Smooth muscle cell (in vitro differentiated cells): ENCODE results near the gene HEPN1. TPM values are rescaled to one million over a fixed set of nuclear protein-coding genes. Genes with fewer than 3 reads are reported as not detected.

Source experiments
- DNase-seq: peaks from one replicate; lab custom pipeline; 2025; ENCODE audit not compliant: unreplicated experiment; lab: John Stamatoyannopoulos, UW
- H2AFZ ChIP-seq: fragments of 200-600 bp; sonication (generic); 2 replicates; pipeline ENCODE4 v1.6.0; 2016; ENCODE audit warnings: antibody characterized with exemption, low read depth, mild to moderate bottlenecking
- H3F3A ChIP-seq: fragments of 200-600 bp; sonication (generic); 2 replicates; pipeline ENCODE4 v1.6.0; 2017; ENCODE audit warnings: antibody characterized with exemption, low read depth
- H3K27ac ChIP-seq: fragments of 200-600 bp; sonication (generic); 2 replicates; pipeline ENCODE4 v1.5.1; 2016; ENCODE audit warnings: low read depth, mild to moderate bottlenecking
- H3K27me3 ChIP-seq: fragments of 200-600 bp; sonication (generic); 2 replicates; pipeline ENCODE4 v1.6.1; 2016; ENCODE audit warnings: low read depth, mild to moderate bottlenecking
- H3K36me3 ChIP-seq: fragments of 200-600 bp; sonication (generic); 2 replicates; pipeline ENCODE4 v1.5.1; 2016; ENCODE audit warnings: low read depth
- H3K4me1 ChIP-seq: fragments of 200-600 bp; sonication (generic); 2 replicates; pipeline ENCODE4 v1.5.1; 2016; ENCODE audit warnings: low read depth
- H3K4me2 ChIP-seq: fragments of 200-600 bp; sonication (generic); 2 replicates; pipeline ENCODE4 v1.6.0; 2016; ENCODE audit warnings: mild to moderate bottlenecking
- H3K4me3 ChIP-seq: fragments of 200-600 bp; sonication (generic); 2 replicates; pipeline ENCODE4 v1.5.1; 2016; ENCODE audit warnings: mild to moderate bottlenecking
- H3K79me2 ChIP-seq: fragments of 200-600 bp; sonication (generic); 2 replicates; pipeline ENCODE4 v1.6.0; 2016; ENCODE audit warnings: low read depth, mild to moderate bottlenecking
- H3K9ac ChIP-seq: fragments of 200-600 bp; sonication (generic); 2 replicates; pipeline ENCODE4 v1.6.0; 2016; ENCODE audit warnings: low read depth
- H3K9me3 ChIP-seq: fragments of 200-600 bp; sonication (generic); replicated peaks from 2 replicates; pipeline ENCODE4 v1.5.1; 2016; ENCODE audit warnings: low read depth
- H4K20me1 ChIP-seq: fragments of 200-600 bp; sonication (generic); 2 replicates; pipeline ENCODE4 v1.6.0; 2016; ENCODE audit warnings: low read depth
- CTCF ChIP-seq: fragments of 200-600 bp; sonication (generic); IDR thresholded peaks from 2 replicates; pipeline ENCODE4 v1.5.1; 2017; ENCODE audit warnings: borderline replicate concordance, mild to moderate bottlenecking, antibody characterized with exemption; ENCODE audit not compliant: insufficient read depth, poor library complexity, severe bottlenecking
- WGBS: methylation state at CpG from one replicate; pipeline ENCODE4 v1.1.7; 2016; ENCODE audit warnings: low lambda C conversion rate; 5-methylcytosine and 5-hydroxymethylcytosine counted together
- polyA plus RNA-seq: library from polyadenylated mRNA; unstranded; fragments of >200 nt; fragmentation: Nextera tagmentation; extraction: Ambion mirVana; gene quantifications from 2 replicates; pipeline ENCODE4 v1.2.1, GENCODE V29; 2016
- total RNA-seq: library from RNA; depleted of rRNA; stranded (reverse); fragments of >200 nt; gene quantifications from 2 replicates; pipeline ENCODE4 v1.2.3, GENCODE V29; 2014

Gene HEPN1
- total and polyA plus RNA-seq, 2 experiments from 2014 or later: not detected

- no peaks in the 10 kb centered on the region for H3K4me1 ChIP-seq
- no peaks in the 10 kb centered on the region for H3K9me3 ChIP-seq
- no peaks in the 10 kb centered on the region for H3K27me3 ChIP-seq
- no peak overlapping the region for H3K4me3 ChIP-seq
- no peak overlapping the region for H3K4me2 ChIP-seq
- DNase-seq: no peak
- H3K36me3 ChIP-seq: no peaks in the 10 kb centered on the region
- no peak overlapping the region for H2AFZ ChIP-seq
- H3K27ac ChIP-seq: no peak overlapping the region
- no peak for TF ChIP-seq CTCF
- H3K9ac ChIP-seq: no peak overlapping the region
- H4K20me1 ChIP-seq: no peaks in the 10 kb centered on the region
- no peaks in the 10 kb centered on the region for H3F3A ChIP-seq
- 86% methylated on average over 11 of the region's 11 CpGs for WGBS
- no peaks in the 10 kb centered on the region for H3K79me2 ChIP-seq
These were observed 32.6 kb upstream of the HEPN1 start for GRCh38 chr11:124886476-124886875.

GRCh38 chr11:124886978-124887666 lies 31.9 kb upstream of the HEPN1 start:
- Histone ChIP-seq H3K27ac (no peak overlapping the region), H3K9ac (no peak overlapping the region), H3K27me3 (no peaks in the 10 kb centered on the region), H3K9me3 (no peaks in the 10 kb centered on the region), H3K79me2 (no peaks in the 10 kb centered on the region), H3K4me1 (no peaks in the 10 kb centered on the region), H3K4me2 (no peak overlapping the region), H4K20me1 (no peaks in the 10 kb centered on the region), H3K4me3 (no peak overlapping the region), H3K36me3 (no peaks in the 10 kb centered on the region), H2AFZ (no peak overlapping the region), H3F3A (no peaks in the 10 kb centered on the region)
- no peak for TF ChIP-seq CTCF
- 97% methylated on average over 11 of the region's 12 CpGs for WGBS
- DNase-seq: no peak

GRCh38 chr11:124887667-124888013 lies 31.4 kb upstream of the HEPN1 start:
- 84% methylated on average over 3 of the region's 3 CpGs for WGBS
- no peak overlapping the region for H3K9ac ChIP-seq
- no peaks in the 10 kb centered on the region for H3K36me3 ChIP-seq
- H3K4me2 ChIP-seq: no peak overlapping the region
- H3K27me3 ChIP-seq: no peaks in the 10 kb centered on the region
- no peak for TF ChIP-seq CTCF
- no peaks in the 10 kb centered on the region for H3K79me2 ChIP-seq
- no peak for DNase-seq
- H4K20me1 ChIP-seq: no peaks in the 10 kb centered on the region
- H3K9me3 ChIP-seq: no peaks in the 10 kb centered on the region
- no peaks in the 10 kb centered on the region for H3K4me1 ChIP-seq
- H3K27ac ChIP-seq: no peak overlapping the region
- no peak overlapping the region for H2AFZ ChIP-seq
- no peak overlapping the region for H3K4me3 ChIP-seq
- H3F3A ChIP-seq: no peaks in the 10 kb centered on the region
